Stimulated activated naive CD4-positive, alpha-beta T cell (primary cell): ENCODE data around the gene CXCR4.
"Not testable (repeated sequence)": the region's sequence is repeated elsewhere in the genome, so short reads cannot be mapped to it uniquely, and the experiment has no call there.

Source experiments
- DNase-seq, 6 experiments: peaks; one replicate each; lab custom pipeline; 2025; lab: John Stamatoyannopoulos, UW

CXCR4 gene

GRCh38 chr2:136077107-136077506, 40.8 kb downstream of the CXCR4 start:
- DNase-seq = no peak

GRCh38 chr2:136075476-136075875, 42.5 kb downstream of the CXCR4 start:
- no peak for DNase-seq

GRCh38 chr2:136072621-136073020, 45.3 kb downstream of the CXCR4 start:
- no peak for DNase-seq

GRCh38 chr2:136071887-136072286, 46.1 kb downstream of the CXCR4 start:
- not testable (repeated sequence) for DNase-seq

- DNase-seq = no peak
Measured at GRCh38 chr2:136070913-136071312, 47.0 kb downstream of the CXCR4 start.

- DNase-seq = no peak
Measured at GRCh38 chr2:136069773-136070172, 48.2 kb downstream of the CXCR4 start.

GRCh38 chr2:136068581-136069227, 49.2 kb downstream of the CXCR4 start:
- peak in 2 of 6 experiments; percentile 9 to 19 for DNase-seq

- no peak for DNase-seq
Measured at GRCh38 chr2:136067897-136068580, 49.9 kb downstream of the CXCR4 start.

- no peak for DNase-seq
Measured at GRCh38 chr2:136067459-136067858, 50.5 kb downstream of the CXCR4 start.

GRCh38 chr2:136065907-136066306, 52.0 kb downstream of the CXCR4 start:
- no peak for DNase-seq

GRCh38 chr2:136065384-136065783, 52.6 kb downstream of the CXCR4 start:
- no peak for DNase-seq
